Adrenal gland (tissue), 12 donors: ENCODE data around the gene PACSIN1. TPM values are rescaled to one million over a fixed set of nuclear protein-coding genes. Genes with fewer than 3 reads are reported as not detected.

Experiments
- DNase-seq, 7 donors: peaks; one replicate each; pipeline ENCODE4 v3.0.0-alpha.2; 2019 to 2020
- H3K27ac ChIP-seq, 5 donors: fragments of 200-600 bp; sonication (generic) in 4 of 5; 1 replicate in 3 of 5; 2 replicates in 2 of 5; pipeline versions ENCODE4 v1.5.1 to v1.8.0; 2016 to 2020; ENCODE audit warnings: mild to moderate bottlenecking in 1 of 5
- H3K27me3 ChIP-seq: fragments of 200-600 bp; 2 replicates; pipeline ENCODE4 v1.8.0; 2021
- H3K36me3 ChIP-seq, 2 donors: fragments of 200-600 bp; replicated peaks in 1 of 2; 1 replicate in 1 of 2; 2 replicates in 1 of 2; pipeline versions ENCODE4 v1.5.1 to v1.8.0; 2018 to 2022
- H3K4me1 ChIP-seq, 2 donors: fragments of 200-600 bp; replicated peaks in 1 of 2; 1 replicate in 1 of 2; 2 replicates in 1 of 2; pipeline versions ENCODE4 v1.5.1 to v1.8.0; 2018 to 2021
- H3K4me3 ChIP-seq, 4 donors: fragments of 200-600 bp; sonication (generic) in 3 of 4; one replicate each; pipeline ENCODE4 v1.5.1; 2016 to 2018
- H3K9me3 ChIP-seq, 3 donors: fragments of 200-600 bp; sonication (generic) in 1 of 3; replicated peaks in 1 of 3; 1 replicate in 2 of 3; 2 replicates in 1 of 3; pipeline versions ENCODE4 v1.5.1 to v1.8.0; 2016 to 2021
- CTCF ChIP-seq, 6 experiments: fragments of 450-650 bp in 4 of 6; fragments of 200-600 bp in 2 of 6; sonication (generic) in 1 of 6; IDR thresholded peaks; 1 replicate in 5 of 6; 2 replicates in 1 of 6; pipeline versions ENCODE4 v1.5.1 to v1.8.0; 2016 to 2021; ENCODE audit warnings: antibody characterized with exemption in 6 of 6, mild to moderate bottlenecking in 2 of 6, moderate library complexity in 1 of 6
- POLR2A ChIP-seq, 2 donors: fragments of 450-650 bp; IDR thresholded peaks; one replicate each; pipeline ENCODE4 v1.6.1; 2017; ENCODE audit warnings: antibody characterized with exemption in 2 of 2, mild to moderate bottlenecking in 2 of 2, moderate library complexity in 1 of 2
- WGBS, 4 donors: extraction: QIAGEN DNeasy Blood & Tissue Kit in 2 of 4; methylation state at CpG; one replicate each; pipeline versions ENCODE4 v1.1.5 to v1.1.7; 2013 to 2017; 5-methylcytosine and 5-hydroxymethylcytosine counted together
- intact Hi-C, 2 donors: fragments of 100-400 bp; cut with DNase I; formaldehyde crosslinking; loops; one replicate each; pipeline versions ENCODE4 v1.14.1 to v1.15.0; 2022 to 2023
- polyA plus RNA-seq, 3 donors: library from polyadenylated mRNA; stranded (reverse); fragments of 200-250 nt in 2 of 3; fragments of 350-450 nt in 1 of 3; fragmentation: Illumina TruSeq in 1 of 3; extraction: RNeasy Lipid Tissue Mini Kit (QIAGEN cat#74804) in 1 of 3; gene quantifications; one replicate each; pipeline ENCODE4 v1.2.3, GENCODE V29; 2013 to 2014
- total RNA-seq, 9 donors: library from RNA; depleted of rRNA in 4 of 9; stranded (reverse); fragments of >200 nt in 4 of 9; fragments of 120-200 nt in 1 of 9; fragmentation: NEBNext Ultra II Directional in 1 of 9; extraction: Animal tissue kit (Norgen Biotek cat#: 25700) in 1 of 9; gene quantifications; one replicate each; pipeline versions ENCODE4 v1.1.0 to v1.2.4, GENCODE V29; 2013 to 2023
- donor health status: healthy with polysubstance abuse.
- donor health status: Bipolar disorder and iron deficiency.
- donor health status: DM: yes; HTN: yes; CAD: no.
- donor health status: DM: no; HTN: no; CAD: no.
- donor health status: DM: no; HTN: no; CAD: no.
- donor health status: DM: yes; HTN: yes; CAD: no.

PACSIN1 gene
- total and polyA plus RNA-seq, 12 donors = 0.19 to 2.9 (median 0.73) TPM; not detected in 2

GRCh38 chr6:34534656-34535055 is 68.8 kb downstream of the PACSIN1 start:
- TF ChIP-seq POLR2A (IDR thresholded peaks at IDR 0.05) = no peak
- DNase-seq = no peak
- intact Hi-C loops = no loop called here

GRCh38 chr6:34535199-34535598 is 69.3 kb downstream of the PACSIN1 start:
- Histone ChIP-seq H3K27me3 (no peaks in the 10 kb centered on the region), H3K36me3 (no peaks in the 10 kb centered on the region), H3K4me3 (no peak overlapping the region), H3K9me3 (no peaks in the 10 kb centered on the region), H3K27ac (no peak overlapping the region), H3K4me1 (no peaks in the 10 kb centered on the region)
- intact Hi-C loops = no loop called here
- 88 to 96% (median 92%) methylated on average over 2 to 6 of the region's 6 CpGs for WGBS, 4 donors
- no peak for DNase-seq
- no peak for TF ChIP-seq CTCF (IDR thresholded peaks at IDR 0.05)
- TF ChIP-seq POLR2A (IDR thresholded peaks at IDR 0.05) = no peak

More at GRCh38 chr6:34534656-34535055, 68.8 kb downstream of the PACSIN1 start:
- no peaks in the 10 kb centered on the region for H3K36me3 ChIP-seq
- H3K4me3 ChIP-seq = no peak overlapping the region
- 82 to 88% (median 87%) methylated on average over 14 to 16 of the region's 16 CpGs for WGBS, 4 donors
- no peaks in the 10 kb centered on the region for H3K4me1 ChIP-seq
- H3K27ac ChIP-seq = no peak overlapping the region
- H3K9me3 ChIP-seq = no peaks in the 10 kb centered on the region
- no peaks in the 10 kb centered on the region for H3K27me3 ChIP-seq

GRCh38 chr6:34535646-34536045 is 69.8 kb downstream of the PACSIN1 start:
- TF ChIP-seq CTCF (IDR thresholded peaks at IDR 0.05) = no peak
- TF ChIP-seq POLR2A (IDR thresholded peaks at IDR 0.05) = no peak
- no peak overlapping the region for H3K4me3 ChIP-seq
- WGBS, 4 donors = 89 to 94% (median 91%) methylated on average over 5 to 11 of the region's 11 CpGs
- H3K27ac ChIP-seq = no peak overlapping the region
- no peaks in the 10 kb centered on the region for H3K4me1 ChIP-seq
- H3K9me3 ChIP-seq = no peaks in the 10 kb centered on the region
- H3K27me3 ChIP-seq = no peaks in the 10 kb centered on the region
- intact Hi-C loops = no loop called here
- H3K36me3 ChIP-seq = no peaks in the 10 kb centered on the region
- no peak for DNase-seq

- DNase-seq = no peak
- 88 to 96% (median 95%) methylated on average over 2 to 3 of the region's 3 CpGs; no CpG with 5 or more reads in 1 of the 4 donors for WGBS, 4 donors
- intact Hi-C loops = no loop called here
These were observed 70.5 kb downstream of the PACSIN1 start for GRCh38 chr6:34536251-34536958.

More at GRCh38 chr6:34536251-34536958, 70.5 kb downstream of the PACSIN1 start:
- TF ChIP-seq CTCF (IDR thresholded peaks at IDR 0.05) (no peak), POLR2A (IDR thresholded peaks at IDR 0.05) (no peak)
- Histone ChIP-seq H3K9me3 (no peaks in the 10 kb centered on the region), H3K27ac (no peak overlapping the region), H3K4me3 (no peak overlapping the region), H3K36me3 (no peaks in the 10 kb centered on the region), H3K27me3 (no peaks in the 10 kb centered on the region), H3K4me1 (no peaks in the 10 kb centered on the region)
